ENCODE results near the gene RILPL2. TPM values are rescaled to one million over a fixed set of nuclear protein-coding genes. Genes with fewer than 3 reads are reported as not detected.

The RILPL2 gene
- total and polyA plus RNA-seq, 12 donors = 1.5 to 3.5 (median 2.1) TPM

DNA sequence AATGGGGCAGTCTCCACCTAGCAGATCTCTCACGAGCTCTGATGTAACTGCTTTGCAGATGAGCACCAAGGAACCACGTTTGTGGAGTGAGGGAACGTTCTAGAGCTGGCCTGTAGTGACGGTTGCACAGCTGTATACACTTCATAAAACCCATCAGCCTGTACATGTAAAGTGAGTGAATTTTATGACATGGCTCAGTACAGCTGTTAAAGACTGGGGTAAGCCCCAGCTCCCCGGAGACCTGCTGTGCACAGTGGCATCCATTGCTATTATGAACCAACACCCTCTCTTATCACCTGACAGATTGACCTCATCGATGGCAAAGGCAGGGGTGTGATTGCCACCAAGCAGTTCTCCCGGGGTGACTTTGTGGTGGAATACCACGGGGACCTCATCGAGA is 31.9 kb downstream of the RILPL2 start:
- no peak overlapping the region for H3K4me3 ChIP-seq
- peak in 1 of 8 donors; percentile 14 for ATAC-seq
- H3K4me1 ChIP-seq = peaks cover 0 to 15% (median 1%) of the 10 kb centered on the region in 9 donors
- intact Hi-C loops (cut with DNase I) = no loop called here
- peaks cover 0 to 94% (median 46%) of the 10 kb centered on the region in 9 donors for H3K36me3 ChIP-seq
- no peak for DNase-seq
- TF ChIP-seq, protein P1, sequence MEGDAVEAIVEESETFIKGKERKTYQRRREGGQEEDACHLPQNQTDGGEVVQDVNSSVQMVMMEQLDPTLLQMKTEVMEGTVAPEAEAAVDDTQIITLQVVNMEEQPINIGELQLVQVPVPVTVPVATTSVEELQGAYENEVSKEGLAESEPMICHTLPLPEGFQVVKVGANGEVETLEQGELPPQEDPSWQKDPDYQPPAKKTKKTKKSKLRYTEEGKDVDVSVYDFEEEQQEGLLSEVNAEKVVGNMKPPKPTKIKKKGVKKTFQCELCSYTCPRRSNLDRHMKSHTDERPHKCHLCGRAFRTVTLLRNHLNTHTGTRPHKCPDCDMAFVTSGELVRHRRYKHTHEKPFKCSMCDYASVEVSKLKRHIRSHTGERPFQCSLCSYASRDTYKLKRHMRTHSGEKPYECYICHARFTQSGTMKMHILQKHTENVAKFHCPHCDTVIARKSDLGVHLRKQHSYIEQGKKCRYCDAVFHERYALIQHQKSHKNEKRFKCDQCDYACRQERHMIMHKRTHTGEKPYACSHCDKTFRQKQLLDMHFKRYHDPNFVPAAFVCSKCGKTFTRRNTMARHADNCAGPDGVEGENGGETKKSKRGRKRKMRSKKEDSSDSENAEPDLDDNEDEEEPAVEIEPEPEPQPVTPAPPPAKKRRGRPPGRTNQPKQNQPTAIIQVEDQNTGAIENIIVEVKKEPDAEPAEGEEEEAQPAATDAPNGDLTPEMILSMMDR (IDR thresholded peaks at IDR 0.05) = no peak
- no peaks in the 10 kb centered on the region for H3K9me3 ChIP-seq
- peak overlapping the region in 1 of 10 donors; percentile 8 for H3K27ac ChIP-seq
- 90 to 91% methylated on average over 9 of the region's 9 CpGs for WGBS, 2 donors
- no peaks in the 10 kb centered on the region for H3K27me3 ChIP-seq

DNA sequence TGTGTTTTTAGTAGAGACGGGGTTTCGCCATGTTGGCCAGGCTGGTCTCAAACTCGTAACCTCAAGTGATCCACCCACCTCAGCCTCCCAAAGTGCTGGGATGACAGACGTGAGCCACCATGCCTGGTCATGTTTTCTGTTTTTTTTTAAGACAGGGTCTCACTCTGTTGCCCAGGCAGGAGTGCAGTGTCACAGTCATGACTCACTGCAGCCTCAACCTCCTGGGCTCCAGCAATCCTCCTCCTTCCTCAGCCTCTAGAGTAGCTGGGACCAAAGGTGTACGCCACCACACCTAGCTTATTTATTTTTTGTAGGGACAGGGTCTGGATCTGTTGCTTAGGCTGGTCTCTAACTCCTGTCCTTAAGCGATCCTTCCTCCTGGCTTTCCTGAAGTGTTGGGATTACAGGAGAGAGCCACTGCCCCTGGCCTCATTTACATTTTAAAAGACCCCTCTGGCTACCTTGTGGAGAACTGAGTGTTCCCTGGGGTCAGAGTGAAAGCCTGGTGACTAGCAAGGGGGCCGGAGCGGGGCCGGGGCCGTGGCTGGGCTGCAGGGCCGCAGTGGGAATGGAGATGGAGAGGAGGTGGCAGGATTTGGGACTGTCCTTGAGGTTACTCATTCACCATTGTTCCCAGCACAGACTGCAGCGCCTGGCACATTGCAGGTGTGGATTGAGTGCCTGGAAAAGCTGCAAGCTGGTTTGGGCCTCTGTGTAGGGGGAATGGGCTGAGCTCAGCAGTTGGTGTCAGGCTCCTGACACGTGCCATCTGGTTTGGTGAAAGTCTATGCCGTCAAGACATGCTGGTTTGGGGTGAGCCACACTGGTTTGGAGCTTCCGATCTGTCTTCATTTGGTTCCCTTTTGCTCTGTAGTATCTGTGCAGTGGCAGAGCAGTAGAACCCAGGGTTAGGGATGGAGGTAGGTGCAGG is 34.5 kb downstream of the RILPL2 start:
- Histone ChIP-seq H3K4me3 (no peak overlapping the region), H3K27me3 (no peaks in the 10 kb centered on the region), H3K4me1 (peaks cover 12 to 37% (median 21%) of the 10 kb centered on the region in 9 donors), H3K9me3 (no peaks in the 10 kb centered on the region), H3K27ac (peak overlapping the region in 1 of 10 donors; percentile 21), H3K36me3 (peaks cover 0 to 96% (median 44%) of the 10 kb centered on the region in 9 donors)
- 76 to 86% methylated on average over 15 of the region's 15 CpGs for WGBS, 2 donors
- TF ChIP-seq, protein P1 (IDR thresholded peaks at IDR 0.05) = no peak
- ATAC-seq (no peak), DNase-seq (no peak)
- intact Hi-C loops (cut with DNase I) = no loop called here

DNA sequence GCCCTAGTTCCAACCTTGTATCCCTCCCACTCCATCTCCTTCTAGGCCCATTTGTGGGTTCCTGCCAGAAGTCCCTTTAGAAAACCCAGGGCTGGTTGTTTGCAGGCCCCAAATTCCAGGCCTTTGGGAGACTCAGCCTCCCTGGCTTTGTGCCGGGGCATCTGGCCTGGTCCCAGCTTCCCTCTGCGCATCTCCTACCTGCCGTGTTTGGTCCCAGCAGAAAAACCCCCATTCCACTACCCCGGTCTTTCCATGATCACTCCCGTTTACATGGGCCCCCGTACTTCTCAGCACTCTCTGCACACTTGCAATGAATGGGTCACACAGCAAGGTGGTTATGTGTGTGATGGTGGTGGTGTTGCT is 37.2 kb downstream of the RILPL2 start:
- DNase-seq (no peak), ATAC-seq (no peak)
- Histone ChIP-seq H3K9me3 (no peaks in the 10 kb centered on the region), H3K27ac (peak overlapping the region; percentile 25 to 70 (median 58)), H3K27me3 (no peaks in the 10 kb centered on the region), H3K4me3 (no peak overlapping the region), H3K4me1 (peaks cover 12 to 41% (median 20%) of the 10 kb centered on the region in 9 donors), H3K36me3 (peaks cover 0 to 96% (median 48%) of the 10 kb centered on the region in 9 donors)
- TF ChIP-seq, protein P1 (IDR thresholded peaks at IDR 0.05) = no peak
- WGBS, 2 donors = 72 to 78% methylated on average over 6 of the region's 6 CpGs
- intact Hi-C loops (cut with DNase I) = loop anchor here in 2 of 10 donors (10.0 kb wide), 2 partner anchors 66 to 126 kb away; no protein-coding TSS in a partner anchor

DNA sequence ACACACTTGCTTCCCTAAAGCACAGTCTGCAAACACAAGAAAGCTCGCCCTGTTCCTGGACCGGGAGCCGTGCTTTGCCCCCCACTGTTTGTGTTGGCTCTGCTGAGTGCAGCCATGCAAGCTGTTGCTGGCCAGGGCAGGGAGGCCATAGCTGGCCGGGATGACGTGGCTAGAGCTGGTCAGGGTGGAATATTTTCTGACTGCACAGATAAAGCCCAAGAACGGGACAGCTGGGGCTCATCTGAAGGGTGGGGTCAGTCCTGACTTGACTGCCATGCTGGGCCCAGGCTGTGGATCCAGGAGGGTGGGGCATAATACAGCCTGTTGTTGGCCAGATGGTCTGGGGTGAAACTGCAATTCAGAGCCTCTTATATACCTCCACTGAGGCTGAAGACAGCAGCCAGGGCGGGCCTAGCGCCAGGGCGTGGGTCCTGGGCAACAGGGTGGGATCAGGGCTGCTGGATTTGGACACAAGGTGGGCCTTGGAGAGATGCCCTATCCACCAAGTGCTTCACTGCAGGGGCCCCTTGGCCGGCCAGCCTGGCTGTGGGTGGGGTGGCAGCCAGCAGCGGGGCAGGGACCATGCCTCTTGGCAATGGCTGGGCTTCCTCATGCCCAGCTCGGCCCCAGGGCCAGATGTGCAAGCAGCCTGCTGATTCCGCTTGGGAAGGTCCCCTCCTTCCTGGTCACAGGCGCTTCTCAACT is 37.8 kb downstream of the RILPL2 start:
- intact Hi-C loops (cut with DNase I) = loop anchor here in 2 of 10 donors (10.0 kb wide), 2 partner anchors 66 to 126 kb away; no protein-coding TSS in a partner anchor
- Histone ChIP-seq H3K9me3 (no peaks in the 10 kb centered on the region), H3K4me1 (peaks cover 12 to 41% (median 20%) of the 10 kb centered on the region in 9 donors), H3K4me3 (no peak overlapping the region), H3K36me3 (peaks cover 0 to 96% (median 44%) of the 10 kb centered on the region in 9 donors), H3K27me3 (no peaks in the 10 kb centered on the region), H3K27ac (peak overlapping the region; percentile 25 to 70 (median 58))
- DNase-seq (peak in 1 of 2 donors; percentile 64), ATAC-seq (peak; percentile 60 to 87 (median 76))
- TF ChIP-seq, protein P1 (IDR thresholded peaks at IDR 0.05) = no peak
- 51 to 58% methylated on average over 14 of the region's 14 CpGs for whole genome bisulfite sequencing, 2 donors
